Measurements from ENCODE around the gene CALR3. TPM values are rescaled to one million over a fixed set of nuclear protein-coding genes. Genes with fewer than 3 reads are reported as not detected.

The CALR3 gene
- total and polyA plus RNA-seq, 2 of the 13 experiments (the other 11 are each of a cell fraction or from before 2014, with no cell fraction given), result not detected

GRCh38 chr19:16518483-16519229 lies 22.7 kb upstream of the CALR3 start:
- Histone ChIP-seq H3K9me3 (ENCODE audit: low read length) (no peaks in the 10 kb centered on the region), H3K27me3 (ENCODE audit: control insufficient read depth in 1 of 2, insufficient read depth in 2 of 2, low read length in 2 of 2) (no peaks in the 10 kb centered on the region; a peak in 1 of 5 replicates), H3K27ac (ENCODE audit: extremely low read length, insufficient read depth, low read length) (no peak overlapping the region), H3K9ac (ENCODE audit: insufficient read depth, low read depth, low read length) (no peak overlapping the region), H3K4me1 (ENCODE audit: insufficient read depth, low read length) (no peaks in the 10 kb centered on the region), H3K4me3 (replicated peaks in 1 of 3; ENCODE audit: insufficient read depth in 1 of 3, low read depth in 2 of 3, low read length in 3 of 3) (no peak overlapping the region), H3K36me3 (replicated peaks in 1 of 2; ENCODE audit: control insufficient read depth in 1 of 2, insufficient read depth in 2 of 2, low read length in 2 of 2) (peaks cover 39 to 80% of the 10 kb centered on the region in 2 experiments), H4K20me1 (ENCODE audit: insufficient read depth, low read length) (no peaks in the 10 kb centered on the region), H3K79me2 (ENCODE audit: insufficient read depth, low read length) (no peaks in the 10 kb centered on the region), H2AFZ (ENCODE audit: low read length) (no peak overlapping the region), H3K4me2 (ENCODE audit: low read depth, low read length) (no peak overlapping the region)
- FAIRE-seq (no peak), DNase-seq (ENCODE audit: low spot score) (no peak), ATAC-seq (no peak)
- 97% methylated on average over 32 of the region's 33 CpGs for WGBS (ENCODE audit: low lambda C conversion rate)
- ChIA-PET CTCF (ENCODE audit: low intra/inter-chr PET ratio, low total read pairs) (no interaction called here), POLR2A (interaction anchor here (2.0 kb wide), 1 partner anchor 25 kb away, joined by 8 read pairs; no protein-coding TSS in a partner anchor)
- intact Hi-C loops (cut with micrococcal nuclease; ENCODE audit: unreplicated experiment) (no loop called here), in situ Hi-C loops (cut with HindIII; ENCODE audit: extremely low pct_ligation_motif_present, low pct_unique_long_range_greater_than_20kb) (no loop called here)
- BruUV-seq (replicated peaks), result no TSS peak
- TF ChIP-seq STAG1 (CRISPR knock-in tag; IDR thresholded peaks at IDR 0.05), result peak; percentile 17; the same call in 1 of the 2 replicates
- TF ChIP-seq RBFOX2 (IDR thresholded peaks at IDR 0.05; ENCODE audit: low read depth, low read length), result peak; percentile 44; the same call in 1 of the 2 replicates
- TF ChIP-seq WIZ (CRISPR knock-in tag; IDR thresholded peaks at IDR 0.05), result no peak
- 0 out of 2 replicates have a peak, but pooled peaks have one; percentile 48 for TF ChIP-seq HNRNPL (IDR thresholded peaks at IDR 0.05; ENCODE audit: low read depth, low read length)
- TF ChIP-seq AGO2 (optimal IDR thresholded peaks at IDR 0.05; ENCODE audit: low read depth, low read length), result peak; percentile 84
- peak; percentile 34; the same call in 1 of the 2 replicates for TF ChIP-seq POLR2G (IDR thresholded peaks at IDR 0.05; ENCODE audit: low read depth, low read length)
- TF ChIP-seq CTCF (CRISPR knock-in tag; IDR thresholded peaks at IDR 0.05), result peak; percentile 48
- TF ChIP-seq ZNF691 (CRISPR knock-in tag; IDR thresholded peaks at IDR 0.05; ENCODE audit: borderline replicate concordance, low read depth), result no peak
- TF ChIP-seq SP4 (CRISPR knock-in tag; IDR thresholded peaks at IDR 0.05), result no peak
- TF ChIP-seq RFX5 (IDR thresholded peaks at IDR 0.05; ENCODE audit: low read depth, low read length), result no peak
- 0 out of 2 replicates have a peak, but pooled peaks have one; percentile 17 for TF ChIP-seq ZBTB33 (CRISPR knock-in tag; IDR thresholded peaks at IDR 0.05)
